Measurements from ENCODE around the gene SLF1.
"Not testable (repeated sequence)": the region's sequence is repeated elsewhere in the genome, so short reads cannot be mapped to it uniquely, and the experiment has no call there.

Gene SLF1

GRCh38 chr5:94618493-94619328 is at the start of gene SLF1, which contains the start of gene KIAA0825:
TSS of gene SLF1 (plus strand) at chr5:94618669. CDS start at chr5:94628811, 10,142 bp downstream.
TSS of gene KIAA0825 (minus strand) at chr5:94618604. CDS start at chr5:94537126, 81,478 bp downstream.
- peak; percentile 73 for DNase-seq (ENCODE audit: low read depth)

GRCh38 chr5:94571415-94571814 is 47.1 kb upstream of the SLF1 start:
- DNase-seq (ENCODE audit: low read depth) = no peak

GRCh38 chr5:94573349-94573748 is 45.1 kb upstream of the SLF1 start:
- not testable (repeated sequence) for DNase-seq (ENCODE audit: low read depth)

- no peak for DNase-seq (ENCODE audit: low read depth)
Measured at GRCh38 chr5:94575196-94575595, 43.3 kb upstream of the SLF1 start.

- DNase-seq (ENCODE audit: low read depth) = no peak
Measured at GRCh38 chr5:94577466-94578245, 40.8 kb upstream of the SLF1 start.

GRCh38 chr5:94595281-94595840 is 23.1 kb upstream of the SLF1 start:
- no peak for DNase-seq (ENCODE audit: low read depth)

GRCh38 chr5:94613583-94613982 is 4.9 kb upstream of the SLF1 start:
- no peak for DNase-seq (ENCODE audit: low read depth)

- DNase-seq (ENCODE audit: low read depth) = no peak
Measured at GRCh38 chr5:94614156-94614805, 4.2 kb upstream of the SLF1 start.

- no peak for DNase-seq (ENCODE audit: low read depth)
Measured at GRCh38 chr5:94615862-94616261, 2.6 kb upstream of the SLF1 start.

GRCh38 chr5:94618029-94618492 is 408 bp upstream of the SLF1 start:
- DNase-seq (ENCODE audit: low read depth) = no peak

- no peak for DNase-seq (ENCODE audit: low read depth)
Measured at GRCh38 chr5:94620256-94620655, 1.8 kb downstream of the SLF1 start.

- DNase-seq (ENCODE audit: low read depth) = no peak
Measured at GRCh38 chr5:94621763-94622162, 3.3 kb downstream of the SLF1 start.

GRCh38 chr5:94623011-94623410 is 4.5 kb downstream of the SLF1 start:
- DNase-seq (ENCODE audit: low read depth) = no peak

- DNase-seq (ENCODE audit: low read depth) = no peak
Measured at GRCh38 chr5:94623877-94624276, 5.4 kb downstream of the SLF1 start.

GRCh38 chr5:94627191-94627590 is 8.7 kb downstream of the SLF1 start:
- DNase-seq (ENCODE audit: low read depth) = no peak

- DNase-seq (ENCODE audit: low read depth) = no peak
Measured at GRCh38 chr5:94632024-94632423, 13.6 kb downstream of the SLF1 start.

- no peak for DNase-seq (ENCODE audit: low read depth)
Measured at GRCh38 chr5:94640176-94640575, 21.7 kb downstream of the SLF1 start.

- no peak for DNase-seq (ENCODE audit: low read depth)
Measured at GRCh38 chr5:94645053-94645452, 26.6 kb downstream of the SLF1 start.

GRCh38 chr5:94646758-94647157 is 28.3 kb downstream of the SLF1 start:
- no peak for DNase-seq (ENCODE audit: low read depth)

- DNase-seq (ENCODE audit: low read depth) = no peak
Measured at GRCh38 chr5:94649874-94650273, 31.4 kb downstream of the SLF1 start.

GRCh38 chr5:94658272-94658671 is 39.8 kb downstream of the SLF1 start:
- DNase-seq (ENCODE audit: low read depth) = no peak

- no peak for DNase-seq (ENCODE audit: low read depth)
Measured at GRCh38 chr5:94660506-94660905, 42.0 kb downstream of the SLF1 start.
